ENCODE measurements around the gene ZEB1.

ZEB1 gene

GRCh38 chr10:31431021-31431420 is 112.0 kb downstream of the ZEB1 start:
- TF ChIP-seq, protein P1, sequence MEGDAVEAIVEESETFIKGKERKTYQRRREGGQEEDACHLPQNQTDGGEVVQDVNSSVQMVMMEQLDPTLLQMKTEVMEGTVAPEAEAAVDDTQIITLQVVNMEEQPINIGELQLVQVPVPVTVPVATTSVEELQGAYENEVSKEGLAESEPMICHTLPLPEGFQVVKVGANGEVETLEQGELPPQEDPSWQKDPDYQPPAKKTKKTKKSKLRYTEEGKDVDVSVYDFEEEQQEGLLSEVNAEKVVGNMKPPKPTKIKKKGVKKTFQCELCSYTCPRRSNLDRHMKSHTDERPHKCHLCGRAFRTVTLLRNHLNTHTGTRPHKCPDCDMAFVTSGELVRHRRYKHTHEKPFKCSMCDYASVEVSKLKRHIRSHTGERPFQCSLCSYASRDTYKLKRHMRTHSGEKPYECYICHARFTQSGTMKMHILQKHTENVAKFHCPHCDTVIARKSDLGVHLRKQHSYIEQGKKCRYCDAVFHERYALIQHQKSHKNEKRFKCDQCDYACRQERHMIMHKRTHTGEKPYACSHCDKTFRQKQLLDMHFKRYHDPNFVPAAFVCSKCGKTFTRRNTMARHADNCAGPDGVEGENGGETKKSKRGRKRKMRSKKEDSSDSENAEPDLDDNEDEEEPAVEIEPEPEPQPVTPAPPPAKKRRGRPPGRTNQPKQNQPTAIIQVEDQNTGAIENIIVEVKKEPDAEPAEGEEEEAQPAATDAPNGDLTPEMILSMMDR (IDR thresholded peaks at IDR 0.05; ENCODE audit: poor library complexity, severe bottlenecking), result no peak
- Histone ChIP-seq H3K36me3 (ENCODE audit: low read depth) (no peaks in the 10 kb centered on the region), H3K27ac (ENCODE audit: poor library complexity, severe bottlenecking) (no peak overlapping the region), H3K4me3 (ENCODE audit: severe bottlenecking) (no peak overlapping the region), H3K4me1 (ENCODE audit: insufficient read depth, poor library complexity, severe bottlenecking) (no peaks in the 10 kb centered on the region), H3K9me3 (ENCODE audit: severe bottlenecking) (no peaks in the 10 kb centered on the region), H3K27me3 (ENCODE audit: insufficient read depth, poor library complexity, severe bottlenecking) (no peaks in the 10 kb centered on the region)
- no peak for DNase-seq (ENCODE audit: low spot score)
- no peak for ATAC-seq (ENCODE audit: low read depth)

DNA sequence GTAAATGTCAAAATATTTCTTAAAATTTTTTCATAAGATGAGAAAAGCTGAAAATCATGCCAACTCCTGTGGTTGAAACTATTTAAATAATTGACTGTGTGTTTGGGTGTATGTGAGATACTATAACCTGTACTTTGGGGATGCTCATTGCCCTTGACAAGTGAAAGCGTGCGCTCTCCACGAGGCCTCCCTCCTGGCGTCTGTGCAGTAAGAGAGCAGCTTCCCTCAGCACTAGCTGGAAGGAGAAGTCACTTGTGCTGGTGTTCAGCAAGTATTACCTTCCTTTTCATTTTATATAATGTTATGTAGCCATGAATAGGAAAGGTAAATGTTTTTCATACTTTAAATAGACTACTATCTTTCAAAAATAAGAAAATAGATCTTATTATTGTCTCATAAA is 118.9 kb downstream of the ZEB1 start:
- TF ChIP-seq, protein P1 (IDR thresholded peaks at IDR 0.05; ENCODE audit: poor library complexity, severe bottlenecking), result no peak

DNA sequence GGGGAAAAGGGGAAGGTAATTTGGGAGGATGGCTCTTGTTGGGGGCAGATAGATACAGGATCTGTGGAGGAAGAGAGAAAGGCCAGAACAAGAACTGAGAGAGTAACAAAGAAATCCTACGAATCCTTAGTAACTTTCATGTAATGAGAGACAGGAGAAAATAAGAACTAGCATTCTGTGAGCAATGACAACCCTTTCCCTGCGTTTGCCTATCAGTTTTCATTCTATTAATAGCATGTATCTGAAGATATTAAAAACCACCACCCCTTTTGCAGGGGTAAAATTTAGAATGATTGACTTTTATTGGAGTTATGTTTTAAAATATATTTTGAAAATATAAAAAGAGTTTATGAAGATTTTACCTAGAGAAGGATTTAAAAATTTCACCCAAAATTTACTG is 132.8 kb downstream of the ZEB1 start:
- Histone ChIP-seq H3K4me3 (ENCODE audit: severe bottlenecking) (no peak overlapping the region), H3K36me3 (ENCODE audit: low read depth) (no peaks in the 10 kb centered on the region), H3K4me1 (ENCODE audit: insufficient read depth, poor library complexity, severe bottlenecking) (no peaks in the 10 kb centered on the region), H3K9me3 (ENCODE audit: severe bottlenecking) (no peaks in the 10 kb centered on the region), H3K27me3 (ENCODE audit: insufficient read depth, poor library complexity, severe bottlenecking) (peaks cover 2% of the 10 kb centered on the region), H3K27ac (ENCODE audit: poor library complexity, severe bottlenecking) (no peak overlapping the region)
- TF ChIP-seq, protein P1 (IDR thresholded peaks at IDR 0.05; ENCODE audit: poor library complexity, severe bottlenecking), result no peak
- ATAC-seq (ENCODE audit: low read depth), result no peak
- no peak for DNase-seq (ENCODE audit: low spot score)

More for the DNA sequence above, 118.9 kb downstream of the ZEB1 start:
- DNase-seq (ENCODE audit: low spot score), result no peak
- Histone ChIP-seq H3K4me3 (ENCODE audit: severe bottlenecking) (no peak overlapping the region), H3K4me1 (ENCODE audit: insufficient read depth, poor library complexity, severe bottlenecking) (no peaks in the 10 kb centered on the region), H3K27ac (ENCODE audit: poor library complexity, severe bottlenecking) (no peak overlapping the region), H3K9me3 (ENCODE audit: severe bottlenecking) (no peaks in the 10 kb centered on the region), H3K27me3 (ENCODE audit: insufficient read depth, poor library complexity, severe bottlenecking) (no peaks in the 10 kb centered on the region), H3K36me3 (ENCODE audit: low read depth) (no peaks in the 10 kb centered on the region)
- ATAC-seq (ENCODE audit: low read depth), result no peak

GRCh38 chr10:31456468-31456867 is 137.5 kb downstream of the ZEB1 start:
- TF ChIP-seq, protein P1 (IDR thresholded peaks at IDR 0.05; ENCODE audit: poor library complexity, severe bottlenecking), result no peak
- H3K4me1 ChIP-seq (ENCODE audit: insufficient read depth, poor library complexity, severe bottlenecking), result no peaks in the 10 kb centered on the region
- no peaks in the 10 kb centered on the region for H3K36me3 ChIP-seq (ENCODE audit: low read depth)
- H3K27me3 ChIP-seq (ENCODE audit: insufficient read depth, poor library complexity, severe bottlenecking), result peaks cover 10% of the 10 kb centered on the region
- H3K27ac ChIP-seq (ENCODE audit: poor library complexity, severe bottlenecking), result no peak overlapping the region
- ATAC-seq (ENCODE audit: low read depth) (no peak), DNase-seq (ENCODE audit: low spot score) (no peak)
- H3K4me3 ChIP-seq (ENCODE audit: severe bottlenecking), result no peak overlapping the region
- no peaks in the 10 kb centered on the region for H3K9me3 ChIP-seq (ENCODE audit: severe bottlenecking)

DNA sequence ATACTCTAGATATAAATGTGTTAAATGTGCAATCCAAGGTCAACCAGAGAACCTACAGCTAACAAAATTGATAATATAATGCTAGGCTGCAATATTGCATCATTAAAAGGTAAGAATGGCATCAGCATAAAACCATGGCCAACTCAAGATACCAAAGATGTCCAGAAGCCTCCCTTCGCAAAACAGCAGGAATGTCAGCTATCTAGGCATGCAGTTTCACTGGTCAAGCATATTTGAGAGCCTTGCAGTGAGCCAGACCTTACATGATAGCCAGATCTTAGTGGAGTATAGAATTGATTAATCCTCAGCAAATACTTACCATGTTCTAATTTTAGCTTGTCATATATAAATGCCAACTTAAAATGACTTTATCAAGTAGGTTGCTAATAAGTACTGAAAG is 138.8 kb downstream of the ZEB1 start:
- H3K27ac ChIP-seq (ENCODE audit: poor library complexity, severe bottlenecking), result no peak overlapping the region
- H3K36me3 ChIP-seq (ENCODE audit: low read depth), result no peaks in the 10 kb centered on the region
- H3K9me3 ChIP-seq (ENCODE audit: severe bottlenecking), result no peaks in the 10 kb centered on the region
- TF ChIP-seq, protein P1 (IDR thresholded peaks at IDR 0.05; ENCODE audit: poor library complexity, severe bottlenecking), result no peak
- H3K4me1 ChIP-seq (ENCODE audit: insufficient read depth, poor library complexity, severe bottlenecking), result no peaks in the 10 kb centered on the region
- ATAC-seq (ENCODE audit: low read depth) (no peak), DNase-seq (ENCODE audit: low spot score) (no peak)
- H3K4me3 ChIP-seq (ENCODE audit: severe bottlenecking), result no peak overlapping the region
- H3K27me3 ChIP-seq (ENCODE audit: insufficient read depth, poor library complexity, severe bottlenecking), result peaks cover 8% of the 10 kb centered on the region

All from RWPE2 (cell line).